ENCODE measurements around the gene CNGA3.
"Not testable (repeated sequence)": the region's sequence is repeated elsewhere in the genome, so short reads cannot be mapped to it uniquely, and the experiment has no call there.

CNGA3 gene

DNA sequence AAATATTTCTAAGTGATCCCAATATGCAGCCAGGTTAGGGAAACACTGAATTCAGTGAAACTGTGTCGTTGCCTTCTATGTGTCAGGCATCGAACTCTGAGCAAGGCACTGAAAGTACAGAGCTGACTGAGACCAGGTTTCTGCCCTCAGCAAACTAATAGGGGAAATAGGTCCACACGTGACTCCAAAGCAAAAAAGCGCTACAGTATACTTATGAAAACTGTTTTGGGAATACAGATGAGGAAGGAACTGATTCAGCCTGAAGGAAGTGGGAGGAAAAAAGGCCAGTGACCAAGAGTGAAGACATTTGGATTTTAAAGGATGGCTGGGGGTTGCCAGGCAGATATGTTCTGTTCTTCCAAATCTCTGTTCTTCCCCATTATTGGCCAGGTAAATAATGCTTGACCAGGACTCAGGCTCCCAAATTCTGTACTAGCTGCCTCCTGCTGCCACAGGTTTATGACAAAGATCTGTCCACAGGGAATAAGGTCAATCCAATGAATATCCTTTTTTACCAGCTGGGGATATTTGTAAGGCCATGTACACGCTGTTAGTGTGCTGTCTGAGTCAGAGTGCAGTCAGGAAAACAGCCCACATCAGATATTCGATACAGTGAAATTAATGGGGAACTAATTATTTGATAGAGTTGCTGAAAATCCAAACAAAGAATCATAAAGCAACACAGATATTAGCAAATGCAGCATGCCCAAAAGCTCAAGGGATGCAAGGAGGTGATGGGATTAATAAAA lies 73.9 kb downstream of the CNGA3 start:
- in situ Hi-C loops (cut with HindIII; ENCODE audit: low pct_ligation_motif_present, low pct_unique_long_range_greater_than_20kb, low sequenced_read_pairs), result no loop called here
- DNase-seq, result no peak

GRCh38 chr2:98422449-98422848 lies 76.2 kb downstream of the CNGA3 start:
- no peak for DNase-seq
- in situ Hi-C loops (cut with HindIII; ENCODE audit: low pct_ligation_motif_present, low pct_unique_long_range_greater_than_20kb, low sequenced_read_pairs), result no loop called here

DNA sequence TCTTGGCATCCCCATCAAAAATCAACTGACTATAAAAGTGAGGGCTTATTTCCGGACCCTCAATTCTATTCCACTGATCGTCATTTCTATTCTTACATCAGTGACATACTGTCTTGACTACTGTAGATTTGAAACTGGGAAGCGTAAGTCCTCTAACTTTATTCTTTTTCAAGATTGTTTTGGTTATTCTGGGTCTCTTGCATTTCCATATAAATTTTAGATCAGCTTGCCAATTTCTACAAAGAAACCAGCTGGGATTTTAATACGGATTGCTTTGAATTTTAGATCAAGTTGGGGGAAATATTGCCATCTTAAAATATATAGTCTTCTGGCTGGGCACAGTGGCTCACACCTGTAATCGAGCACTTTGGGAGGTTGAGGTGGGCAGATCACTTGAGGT lies 80.5 kb downstream of the CNGA3 start:
- DNase-seq, result no peak
- in situ Hi-C loops (cut with HindIII; ENCODE audit: low pct_ligation_motif_present, low pct_unique_long_range_greater_than_20kb, low sequenced_read_pairs), result no loop called here

- in situ Hi-C loops (cut with HindIII; ENCODE audit: low pct_ligation_motif_present, low pct_unique_long_range_greater_than_20kb, low sequenced_read_pairs), result no loop called here
- no peak for DNase-seq
Observed at GRCh38 chr2:98432145-98432544, 85.9 kb downstream of the CNGA3 start.

GRCh38 chr2:98433363-98433964 lies 87.2 kb downstream of the CNGA3 start:
- DNase-seq, result no peak
- in situ Hi-C loops (cut with HindIII; ENCODE audit: low pct_ligation_motif_present, low pct_unique_long_range_greater_than_20kb, low sequenced_read_pairs), result no loop called here

GRCh38 chr2:98434492-98434891 lies 88.2 kb downstream of the CNGA3 start:
- DNase-seq, result no peak
- in situ Hi-C loops (cut with HindIII; ENCODE audit: low pct_ligation_motif_present, low pct_unique_long_range_greater_than_20kb, low sequenced_read_pairs), result no loop called here

- DNase-seq, result peak; percentile 40
- in situ Hi-C loops (cut with HindIII; ENCODE audit: low pct_ligation_motif_present, low pct_unique_long_range_greater_than_20kb, low sequenced_read_pairs), result not testable (repeated sequence)
Observed at GRCh38 chr2:98435670-98436069, 89.4 kb downstream of the CNGA3 start.

DNA sequence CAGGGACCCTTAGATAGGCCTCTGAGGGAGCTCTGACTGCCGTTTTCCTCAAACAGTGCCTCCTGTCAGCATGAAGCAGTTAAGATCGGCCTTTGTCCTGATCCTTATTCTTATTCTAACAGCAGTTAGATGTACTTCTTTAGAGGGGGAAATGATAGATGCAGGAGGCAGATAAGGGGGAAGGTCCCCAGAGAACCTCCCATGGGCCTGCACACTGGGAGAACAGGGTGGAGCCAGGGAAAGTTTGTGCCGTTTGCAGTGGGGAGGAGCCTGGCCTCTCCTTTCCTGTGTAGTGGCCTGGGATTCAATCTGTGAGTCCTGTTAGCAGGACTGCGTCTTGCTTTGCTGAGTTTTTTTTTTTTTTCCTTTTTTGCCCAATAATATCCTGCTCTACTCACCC lies 90.5 kb downstream of the CNGA3 start:
- peak; percentile 49 for DNase-seq
- in situ Hi-C loops (cut with HindIII; ENCODE audit: low pct_ligation_motif_present, low pct_unique_long_range_greater_than_20kb, low sequenced_read_pairs), result no loop called here

GRCh38 chr2:98438190-98439133 lies 92.2 kb downstream of the CNGA3 start:
- DNase-seq, result no peak

DNA sequence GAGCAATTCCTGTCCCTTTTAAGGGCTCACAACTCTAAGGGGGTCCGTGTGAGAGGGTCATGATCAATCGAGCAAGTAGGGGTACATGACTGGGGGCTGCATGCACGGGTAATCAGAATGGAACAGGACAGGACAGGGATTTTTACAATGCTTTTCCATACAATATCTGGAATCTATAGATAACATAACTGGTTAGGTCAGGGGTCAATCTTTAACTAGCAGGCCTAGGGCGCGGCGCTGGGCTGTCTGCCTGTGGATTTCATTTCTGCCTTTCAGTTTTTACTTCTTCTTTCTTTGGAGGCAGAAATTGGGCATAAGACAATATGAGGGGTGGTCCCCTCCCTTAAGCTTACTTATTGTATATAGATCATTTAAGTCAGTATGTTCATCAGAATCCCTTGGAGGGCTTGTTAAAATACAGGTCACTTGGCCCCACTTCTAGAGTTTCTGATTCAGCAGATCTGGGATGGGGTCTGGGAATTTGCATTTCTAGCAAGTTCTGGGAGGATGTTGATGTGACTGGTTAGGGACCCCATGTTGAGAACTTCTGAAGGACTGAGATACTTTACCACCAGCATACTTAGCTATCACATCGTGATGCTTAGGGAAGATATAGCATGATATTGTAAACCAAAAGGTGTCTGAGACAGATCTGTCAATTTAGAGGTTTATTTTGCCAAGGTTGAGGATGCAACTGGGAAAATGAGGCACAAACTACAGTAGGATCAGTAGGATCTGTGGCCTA lies 95.6 kb downstream of the CNGA3 start:
- in situ Hi-C loops (cut with HindIII; ENCODE audit: low pct_ligation_motif_present, low pct_unique_long_range_greater_than_20kb, low sequenced_read_pairs), result no loop called here
- no peak for DNase-seq

More at GRCh38 chr2:98438190-98439133, 92.2 kb downstream of the CNGA3 start:
- in situ Hi-C loops (cut with HindIII; ENCODE audit: low pct_ligation_motif_present, low pct_unique_long_range_greater_than_20kb, low sequenced_read_pairs), result no loop called here

GRCh38 chr2:98442488-98442887 lies 96.2 kb downstream of the CNGA3 start:
- in situ Hi-C loops (cut with HindIII; ENCODE audit: low pct_ligation_motif_present, low pct_unique_long_range_greater_than_20kb, low sequenced_read_pairs), result no loop called here

DNA sequence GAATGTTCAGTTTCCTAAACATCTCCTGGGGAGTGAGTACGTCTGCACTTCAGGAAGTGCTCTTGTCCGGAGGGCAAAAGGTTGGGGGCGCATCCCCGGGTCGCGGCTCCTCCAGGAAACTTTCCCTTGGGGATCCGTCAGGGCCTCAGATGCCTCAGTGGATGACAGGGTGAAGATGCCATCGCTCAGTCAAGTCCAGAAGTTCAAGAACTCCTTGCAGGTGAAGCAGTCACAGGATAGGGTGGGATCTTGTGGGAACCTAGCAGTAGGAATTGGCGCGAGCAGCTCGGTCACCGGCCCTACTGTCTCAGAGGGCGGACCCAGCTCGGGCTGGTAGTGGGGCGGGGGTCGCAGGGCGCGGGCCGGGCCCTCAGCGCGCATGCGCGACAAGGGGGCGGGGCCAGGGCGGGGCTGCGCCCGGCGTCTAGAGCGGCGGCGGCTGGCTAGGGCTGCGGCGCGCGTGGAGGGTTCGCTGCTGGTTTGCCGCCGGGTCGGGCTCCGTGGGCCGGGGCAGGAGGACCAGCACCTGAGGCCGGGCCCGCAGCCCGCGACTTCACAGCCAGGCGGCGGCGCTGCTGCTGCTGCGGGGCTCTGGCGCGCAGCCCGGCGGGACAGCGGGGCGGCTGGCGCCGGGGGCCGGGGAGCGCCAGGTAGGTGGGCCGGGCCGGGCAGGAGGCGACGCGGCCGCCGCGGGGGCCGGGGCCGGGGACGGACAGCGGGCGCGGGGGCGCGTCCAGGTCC lies 98.3 kb downstream of the CNGA3 start, which contains the start of gene INPP4A:
INPP4A (plus strand) TSS at position 423 of the 741 bp plus-strand sequence. CDS start 75,191 bp downstream, outside the sequence.
- peak; percentile 72 for DNase-seq
- in situ Hi-C loops (cut with HindIII; ENCODE audit: low pct_ligation_motif_present, low pct_unique_long_range_greater_than_20kb, low sequenced_read_pairs), result no loop called here

More at GRCh38 chr2:98442488-98442887, 96.2 kb downstream of the CNGA3 start:
- DNase-seq, result no peak

- DNase-seq, result peak; percentile 33
Observed at GRCh38 chr2:98445177-98445682, 99.0 kb downstream of the CNGA3 start.

GRCh38 chr2:98445683-98446581 lies 99.7 kb downstream of the CNGA3 start:
- in situ Hi-C loops (cut with HindIII; ENCODE audit: low pct_ligation_motif_present, low pct_unique_long_range_greater_than_20kb, low sequenced_read_pairs), result no loop called here
- no peak for DNase-seq

More at GRCh38 chr2:98445177-98445682, 99.0 kb downstream of the CNGA3 start:
- in situ Hi-C loops (cut with HindIII; ENCODE audit: low pct_ligation_motif_present, low pct_unique_long_range_greater_than_20kb, low sequenced_read_pairs), result no loop called here

DNA sequence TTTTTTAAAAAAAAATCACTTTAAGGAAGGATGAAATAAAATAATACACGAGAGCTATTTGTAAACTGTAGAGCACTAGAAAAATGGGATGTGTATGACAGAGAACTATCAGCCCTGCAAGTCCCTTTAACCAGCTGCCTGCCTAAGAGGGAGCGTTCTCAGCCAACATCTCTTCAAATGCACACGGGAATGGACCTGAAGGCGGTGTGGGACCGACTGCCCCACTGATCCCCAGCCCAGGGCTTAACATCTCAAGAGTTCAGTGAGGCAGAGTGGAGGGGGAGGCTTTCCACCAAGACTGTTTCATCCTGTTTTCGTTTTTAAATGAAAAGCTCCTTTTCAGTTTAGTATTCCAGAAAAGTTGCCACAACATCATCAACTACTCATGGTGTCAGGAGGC lies 100.6 kb downstream of the CNGA3 start:
- in situ Hi-C loops (cut with HindIII; ENCODE audit: low pct_ligation_motif_present, low pct_unique_long_range_greater_than_20kb, low sequenced_read_pairs), result no loop called here
- DNase-seq, result no peak
